Left cardiac atrium (tissue), 4 donors: Measurements from ENCODE around the gene CACNA1E. TPM values are rescaled to one million over a fixed set of nuclear protein-coding genes. Genes with fewer than 3 reads are reported as not detected.

ENCODE experiments used
- ATAC-seq, 2 donors: fragments of 200-7000 bp; cut with Tn5 transposase; one replicate each; pipeline ENCODE4 v1.9.1; 2020; ENCODE audit warnings: mild to moderate bottlenecking in 2 of 2, moderate library complexity in 2 of 2
- DNase-seq: peaks from one replicate; pipeline ENCODE4 v3.0.0-alpha.2; 2020
- intact Hi-C, 2 donors: fragments of 100-400 bp; cut with DNase I; formaldehyde crosslinking; loops; one replicate each; pipeline versions ENCODE4 v1.14.1 to v1.15.1; 2022 to 2023
- total RNA-seq, 2 donors: library from RNA; stranded (reverse); fragmentation: NEBNext Ultra II Directional; extraction: Animal tissue kit (Norgen Biotek cat#: 25700); gene quantifications; one replicate each; pipeline ENCODE4 v1.2.1, GENCODE V29; 2021
- donor health status: DM: no; HTN: yes; CAD: no.
- donor health status: DM: no; HTN: yes; CAD: no; lungs with severe emphysema.
- donor health status: DM: yes; HTN: yes; CAD: no.
- donor health status: Dilated cardiomyopathy.

The CACNA1E gene
- total RNA-seq, 2 donors from 2014 or later = 0.55 to 1.3 TPM

- no peak for DNase-seq
- no peak for ATAC-seq
- intact Hi-C loops = no loop called here
These were observed 292.7 kb downstream of the CACNA1E start for GRCh38 chr1:181776044-181776443.

DNA sequence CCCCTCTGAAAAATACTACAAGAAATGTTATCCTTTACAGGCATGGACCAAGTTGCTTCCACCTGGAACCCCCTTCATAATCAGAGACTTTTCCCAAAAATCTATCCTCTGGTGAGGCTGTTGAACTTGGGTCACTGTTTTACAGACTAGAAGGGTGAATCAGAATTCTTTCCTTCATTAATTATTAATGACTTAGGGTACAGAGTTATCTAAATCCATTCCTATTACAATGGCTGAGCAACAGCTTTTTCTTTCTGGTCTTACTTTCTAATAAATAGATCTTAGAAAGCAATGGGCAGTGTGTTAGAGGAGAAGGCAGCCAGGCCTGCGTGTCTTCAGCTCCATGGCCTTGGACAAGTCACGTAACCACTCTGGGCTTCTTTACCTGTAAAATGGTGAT, 294.0 kb downstream of the CACNA1E start:
- no peak for ATAC-seq
- intact Hi-C loops = no loop called here
- no peak for DNase-seq

- intact Hi-C loops = no loop called here
- ATAC-seq = no peak
- no peak for DNase-seq
These were observed 294.5 kb downstream of the CACNA1E start for GRCh38 chr1:181777812-181778211.

- peak in 1 of 2 donors; percentile 69 for ATAC-seq
These were observed 295.4 kb downstream of the CACNA1E start for GRCh38 chr1:181778640-181779260.

DNA sequence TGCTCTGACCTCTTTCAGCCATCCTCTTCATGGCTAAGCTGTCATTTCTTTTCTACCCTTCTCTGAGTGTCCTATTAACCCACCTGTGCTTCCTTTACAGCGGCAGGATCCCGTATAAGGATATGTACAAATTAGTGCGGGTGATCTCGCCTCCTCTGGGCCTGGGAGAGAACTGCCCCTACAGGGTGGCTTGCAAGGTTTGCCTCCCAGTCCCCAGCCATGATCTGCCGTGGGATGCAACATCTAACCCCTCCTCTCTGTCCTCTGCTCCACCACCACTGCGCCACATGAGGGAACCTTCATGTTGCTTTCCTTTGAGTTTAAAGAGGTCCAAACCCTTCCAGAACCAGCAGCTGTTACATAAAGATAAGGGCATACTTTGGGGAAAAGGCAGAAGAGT, 296.0 kb downstream of the CACNA1E start:
- DNase-seq = no peak
- intact Hi-C loops = no loop called here
- no peak for ATAC-seq

More at GRCh38 chr1:181778640-181779260, 295.4 kb downstream of the CACNA1E start:
- no peak for DNase-seq
- intact Hi-C loops = no loop called here

DNA sequence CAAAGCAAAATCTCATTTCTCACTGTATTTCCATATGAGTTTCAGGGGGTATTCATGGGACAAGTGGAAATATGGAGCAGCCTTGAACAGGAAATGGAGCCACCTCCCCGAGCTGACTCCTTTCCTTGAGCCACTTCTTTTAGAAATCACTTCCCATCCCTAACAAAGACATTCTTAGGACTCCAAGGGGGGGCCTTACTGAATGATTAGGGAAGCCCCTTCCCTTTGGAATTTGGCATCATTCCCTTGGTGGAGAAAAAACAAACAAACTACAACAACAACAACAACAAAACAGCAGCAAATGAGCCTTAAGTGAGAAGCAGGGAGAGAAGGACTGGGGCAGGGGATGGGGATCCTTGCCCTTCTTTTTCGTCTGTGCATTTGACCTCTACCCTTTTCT, 299.9 kb downstream of the CACNA1E start:
- intact Hi-C loops = no loop called here
- ATAC-seq (no peak), DNase-seq (no peak)

DNA sequence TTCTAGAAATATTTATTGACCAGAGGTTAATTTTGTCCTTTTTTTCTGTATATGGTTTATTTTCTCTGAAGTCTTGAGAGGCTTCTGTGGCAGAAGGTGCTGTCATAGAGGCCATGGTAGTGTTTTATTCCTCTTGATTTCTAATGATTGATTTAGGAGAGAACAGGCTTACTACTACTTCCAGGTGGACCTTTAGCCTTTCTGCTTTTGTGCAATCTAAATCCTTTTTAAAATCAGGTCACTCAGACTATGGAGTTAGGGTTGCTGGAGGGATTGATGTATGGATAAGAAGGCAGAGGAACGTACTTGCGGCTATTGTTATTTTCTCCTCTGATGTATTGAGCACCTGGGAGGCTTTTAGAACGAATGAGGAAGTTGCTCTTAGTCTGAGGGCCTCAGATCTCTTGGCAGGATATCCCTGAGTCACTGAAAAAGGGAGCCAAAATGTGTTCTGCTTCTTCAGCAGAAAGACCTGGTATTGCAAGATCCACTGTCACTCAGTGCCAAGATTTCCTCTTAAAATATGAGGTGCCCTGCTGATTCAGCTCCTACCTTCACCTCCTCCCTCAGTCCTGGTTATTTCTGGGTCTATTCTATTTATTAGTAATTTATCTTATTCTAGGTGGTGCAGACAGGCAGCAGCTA, 300.8 kb downstream of the CACNA1E start:
- DNase-seq = no peak
- ATAC-seq = peak; percentile 38 to 87
- intact Hi-C loops = no loop called here

- no peak for DNase-seq
- peak; percentile 36 to 50 for ATAC-seq
- intact Hi-C loops = no loop called here
These were observed 306.1 kb downstream of the CACNA1E start for GRCh38 chr1:181789395-181789794.

DNA sequence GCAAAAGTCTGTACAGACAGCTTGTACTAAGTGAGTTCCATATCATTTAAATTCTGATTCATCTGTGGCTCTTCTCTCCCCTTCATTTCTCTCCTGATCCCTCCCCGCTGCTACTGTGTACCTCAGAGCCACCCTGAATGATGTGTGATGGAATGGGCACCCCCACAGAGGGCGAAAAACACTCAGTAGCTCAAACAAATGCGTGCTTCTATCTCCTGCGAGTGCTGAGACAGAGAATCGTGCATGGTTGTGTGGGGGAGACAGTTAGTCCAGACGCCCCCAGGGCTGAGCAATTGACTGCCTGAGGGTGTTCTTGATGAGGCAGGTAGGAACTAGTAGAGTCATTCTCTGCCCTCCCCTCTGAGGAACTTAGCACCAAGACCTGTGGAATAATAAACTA, 308.4 kb downstream of the CACNA1E start:
- DNase-seq (no peak), ATAC-seq (no peak)
- intact Hi-C loops = no loop called here

DNA sequence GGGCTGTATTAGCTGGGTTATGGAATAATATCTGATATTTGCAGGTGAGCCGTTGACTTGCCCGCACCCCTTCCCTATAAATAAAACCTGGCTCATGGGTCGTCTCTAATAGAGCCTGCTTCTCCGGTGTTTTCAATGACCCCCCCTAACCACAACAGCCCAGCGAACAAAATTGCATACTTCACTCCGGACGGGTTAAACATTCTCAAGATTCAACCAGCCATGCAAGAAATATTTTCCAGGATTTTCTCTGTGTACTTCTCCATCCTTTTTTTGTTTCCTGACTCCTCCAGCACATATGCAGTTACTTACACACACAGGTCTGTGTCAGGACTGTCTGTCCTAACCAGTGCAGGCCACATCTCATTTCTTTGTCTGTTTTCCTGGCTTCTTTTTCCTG, 310.5 kb downstream of the CACNA1E start:
- no peak for DNase-seq
- intact Hi-C loops = no loop called here
- ATAC-seq = no peak

DNA sequence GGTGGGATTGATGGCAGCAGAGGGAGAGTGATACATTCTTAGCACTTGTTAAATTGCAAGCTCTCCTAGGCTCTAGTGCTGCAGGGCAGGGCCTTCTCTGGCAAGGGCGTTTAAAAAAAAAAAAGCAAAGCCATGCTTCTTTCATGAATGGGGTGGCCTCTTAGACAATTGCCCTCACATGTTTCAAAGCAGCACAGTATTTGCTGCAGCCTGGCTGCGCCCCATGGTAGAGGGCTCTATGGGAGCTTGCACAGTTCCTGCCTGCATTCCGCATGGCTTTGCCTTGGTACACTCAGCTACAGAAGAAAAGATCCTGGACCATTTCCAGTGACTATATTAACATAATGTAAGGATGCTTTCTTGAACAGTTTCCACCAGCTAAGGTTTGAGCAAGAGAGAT, 311.0 kb downstream of the CACNA1E start:
- intact Hi-C loops = no loop called here
- ATAC-seq = no peak

GRCh38 chr1:181798191-181798926, 315.0 kb downstream of the CACNA1E start:
- intact Hi-C loops = no loop called here
- no peak for DNase-seq
- ATAC-seq = no peak

More for the DNA sequence above, 311.0 kb downstream of the CACNA1E start:
- DNase-seq = no peak

- ATAC-seq (no peak), DNase-seq (no peak)
- intact Hi-C loops = no loop called here
These were observed 318.3 kb downstream of the CACNA1E start for GRCh38 chr1:181801617-181802016.

GRCh38 chr1:181802466-181802865, 319.1 kb downstream of the CACNA1E start:
- ATAC-seq (no peak), DNase-seq (no peak)
- intact Hi-C loops = no loop called here

DNA sequence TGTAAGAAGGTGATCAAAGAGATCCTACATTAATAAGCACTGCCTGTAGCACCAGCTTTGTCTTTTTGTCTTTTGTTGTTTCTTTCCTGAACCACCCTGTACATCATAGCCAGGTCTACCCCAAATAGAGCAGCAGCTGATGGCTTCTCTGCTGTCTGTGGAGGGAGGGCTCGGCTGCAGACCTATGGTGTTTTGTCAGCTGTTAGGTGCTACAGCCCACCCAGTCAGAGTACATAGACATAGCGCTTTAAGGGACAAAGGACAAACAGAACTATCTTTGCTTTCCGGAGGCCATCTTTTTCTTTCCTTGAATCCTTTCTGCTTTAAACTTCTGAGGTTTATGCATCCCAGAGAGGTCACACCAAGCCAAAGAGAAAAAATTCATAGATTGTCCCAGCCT, 320.1 kb downstream of the CACNA1E start:
- ATAC-seq (no peak), DNase-seq (no peak)
- intact Hi-C loops = no loop called here

DNA sequence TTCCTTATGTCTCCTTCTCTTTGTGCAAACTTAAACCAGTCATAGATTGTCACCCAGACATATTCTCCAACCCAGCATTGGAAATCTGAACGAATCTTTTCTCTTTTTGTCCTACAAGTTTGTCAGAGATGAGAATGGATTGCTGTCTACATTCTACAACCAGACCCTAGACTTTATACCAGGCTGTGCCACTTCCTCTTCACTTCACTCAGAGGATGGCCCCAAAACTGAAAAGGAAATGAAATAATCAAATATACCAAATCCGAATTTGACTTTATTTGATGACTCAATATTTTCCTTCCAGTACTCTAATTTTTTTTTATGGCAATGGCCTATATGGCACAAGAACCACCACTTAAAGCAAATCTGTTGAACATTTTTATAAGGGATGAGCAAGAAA, 321.7 kb downstream of the CACNA1E start:
- DNase-seq (no peak), ATAC-seq (no peak)
- intact Hi-C loops = no loop called here

GRCh38 chr1:181806746-181807145, 323.4 kb downstream of the CACNA1E start:
- intact Hi-C loops = no loop called here
- DNase-seq = no peak
- ATAC-seq = no peak

DNA sequence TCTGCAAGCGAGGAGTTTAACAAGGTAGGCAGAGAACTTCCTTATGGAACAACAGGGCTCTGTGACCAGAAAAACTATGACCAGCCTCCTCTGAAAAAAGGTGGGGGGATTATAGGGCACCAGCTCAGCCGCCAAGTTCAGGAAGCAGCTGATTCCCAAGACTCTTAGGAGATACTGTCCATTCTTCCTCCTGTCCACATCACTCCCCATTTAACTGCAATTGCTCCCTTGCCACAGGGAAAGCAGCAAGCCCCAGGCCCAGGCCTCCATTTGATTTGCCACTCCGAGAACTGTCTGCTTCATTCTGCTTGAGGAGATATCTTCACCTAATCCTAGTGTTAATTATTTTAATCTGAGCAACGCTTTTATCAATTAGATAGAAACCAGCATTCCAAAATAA, 323.9 kb downstream of the CACNA1E start:
- no peak for ATAC-seq
- no peak for DNase-seq
- intact Hi-C loops = no loop called here

GRCh38 chr1:181809991-181810545, 326.8 kb downstream of the CACNA1E start:
- intact Hi-C loops = no loop called here
- ATAC-seq (no peak), DNase-seq (no peak)

- intact Hi-C loops = no loop called here
- ATAC-seq (no peak), DNase-seq (no peak)
These were observed 328.9 kb downstream of the CACNA1E start for GRCh38 chr1:181812208-181812607.
